Mucosa of gallbladder (tissue), 1 donor: Measurements from ENCODE around the gene ANP32E. TPM values are rescaled to one million over a fixed set of nuclear protein-coding genes. Genes with fewer than 3 reads are reported as not detected.
"Not testable (repeated sequence)": the region's sequence is repeated elsewhere in the genome, so short reads cannot be mapped to it uniquely, and the experiment has no call there.

Experiments used
- DNase-seq: peaks from one replicate; pipeline ENCODE4 v3.0.0-alpha.2; 2020; ENCODE audit warnings: low spot score
- total RNA-seq: library from RNA; stranded (reverse); gene quantifications from one replicate; pipeline ENCODE4 v1.2.1, GENCODE V29; 2021
- donor health status: DM: no; HTN: no; CAD: no.

The ANP32E gene
- total RNA-seq, 1 donor from 2014 or later: 20.8 TPM

DNA sequence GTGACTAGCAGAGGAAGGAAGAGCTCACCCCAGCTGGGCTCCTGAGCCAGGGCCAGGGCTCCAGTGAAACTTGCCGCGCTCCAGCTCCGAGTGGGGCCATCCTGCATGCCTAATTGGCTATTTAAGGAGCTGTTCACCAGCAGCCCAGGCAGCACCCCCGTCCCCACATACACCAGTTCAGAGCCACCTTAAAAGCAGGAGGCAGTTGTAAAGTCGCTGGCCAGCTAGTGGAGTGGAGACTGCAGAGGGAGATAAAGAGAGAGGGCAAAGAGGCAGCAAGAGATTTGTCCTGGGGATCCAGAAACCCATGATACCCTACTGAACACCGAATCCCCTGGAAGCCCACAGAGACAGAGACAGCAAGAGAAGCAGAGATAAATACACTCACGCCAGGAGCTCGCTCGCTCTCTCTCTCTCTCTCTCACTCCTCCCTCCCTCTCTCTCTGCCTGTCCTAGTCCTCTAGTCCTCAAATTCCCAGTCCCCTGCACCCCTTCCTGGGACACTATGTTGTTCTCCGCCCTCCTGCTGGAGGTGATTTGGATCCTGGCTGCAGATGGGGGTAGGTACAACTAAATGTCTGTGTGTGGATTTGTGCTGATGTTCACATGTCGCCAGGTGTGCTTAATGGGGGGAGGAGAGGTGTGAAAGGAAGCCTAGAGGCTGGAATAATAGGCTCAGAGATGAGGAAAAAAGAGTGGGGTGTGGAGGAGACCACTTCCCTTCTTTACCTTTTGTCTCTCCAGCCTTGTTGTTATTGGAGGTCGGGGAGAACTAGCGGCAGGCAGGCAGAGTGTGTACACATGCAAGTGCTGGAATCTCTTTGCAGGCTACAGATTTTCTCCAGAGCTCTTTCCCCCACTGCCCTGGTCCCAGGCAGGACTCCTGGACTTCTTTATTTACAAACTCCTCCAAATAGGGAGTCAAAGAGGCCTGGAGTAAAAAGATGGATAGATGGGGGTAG, 22.0 kb upstream of the ANP32E start, which contains the start of gene CA14:
Gene CA14 (plus strand): TSS at position 151 of the 962 bp plus-strand sequence. CDS start 355 bp downstream, at position 506.
- no peak for DNase-seq

DNA sequence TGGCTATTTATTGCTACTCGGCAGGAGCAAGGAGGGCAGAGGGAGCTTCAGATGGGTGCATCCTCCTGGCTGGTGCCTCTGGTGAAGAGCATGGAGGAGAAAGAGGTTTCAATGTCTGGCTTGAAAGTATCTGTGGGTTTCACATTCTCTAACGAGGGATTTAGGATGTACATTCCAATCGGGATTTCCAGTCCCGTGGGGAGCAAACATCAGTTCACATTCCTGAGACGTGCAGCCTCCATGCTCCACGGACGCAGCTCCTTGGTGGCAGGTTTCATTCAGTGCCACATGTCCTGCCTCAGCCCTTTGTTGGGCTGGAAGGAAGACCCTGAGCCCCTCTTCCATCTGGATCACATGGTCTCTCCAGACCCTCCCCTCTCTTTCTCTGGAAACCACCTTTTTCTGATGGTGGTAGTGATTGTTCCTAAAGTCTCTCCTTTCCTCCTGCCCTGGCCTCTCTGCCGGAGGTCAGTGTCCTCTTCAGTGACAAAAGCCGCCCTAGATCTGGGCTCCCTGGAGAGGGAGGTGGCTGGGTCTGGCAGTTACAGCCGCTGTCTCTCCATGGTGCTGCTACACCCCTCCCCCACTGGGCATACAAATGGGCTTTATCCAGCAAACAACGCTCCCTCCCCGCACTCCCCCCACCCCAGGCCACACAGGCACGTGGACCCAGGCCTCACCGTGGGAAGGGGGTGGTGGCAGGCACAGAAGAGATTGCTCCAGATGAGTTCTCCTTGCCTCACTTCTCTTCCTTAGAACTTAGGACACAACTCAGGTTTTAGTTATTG, 20.8 kb upstream of the ANP32E start:
- no peak for DNase-seq

DNA sequence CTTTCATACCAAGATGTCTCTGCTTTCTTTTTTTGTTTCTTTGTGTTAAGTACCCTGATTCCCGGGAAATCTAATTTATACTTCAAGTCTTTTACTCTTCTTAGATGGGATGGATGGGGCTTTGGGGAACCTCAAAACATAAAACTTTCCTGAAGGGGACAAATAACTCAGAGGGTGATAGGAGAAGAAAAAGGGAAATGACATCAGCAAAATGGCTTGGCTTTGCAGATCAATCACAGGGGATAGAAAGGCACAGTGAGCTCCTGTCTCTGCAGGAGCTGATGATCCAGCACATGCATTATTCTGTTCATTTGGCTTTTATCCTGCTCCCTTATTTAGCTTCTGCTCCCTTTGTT, 20.3 kb upstream of the ANP32E start:
- DNase-seq: no peak

DNA sequence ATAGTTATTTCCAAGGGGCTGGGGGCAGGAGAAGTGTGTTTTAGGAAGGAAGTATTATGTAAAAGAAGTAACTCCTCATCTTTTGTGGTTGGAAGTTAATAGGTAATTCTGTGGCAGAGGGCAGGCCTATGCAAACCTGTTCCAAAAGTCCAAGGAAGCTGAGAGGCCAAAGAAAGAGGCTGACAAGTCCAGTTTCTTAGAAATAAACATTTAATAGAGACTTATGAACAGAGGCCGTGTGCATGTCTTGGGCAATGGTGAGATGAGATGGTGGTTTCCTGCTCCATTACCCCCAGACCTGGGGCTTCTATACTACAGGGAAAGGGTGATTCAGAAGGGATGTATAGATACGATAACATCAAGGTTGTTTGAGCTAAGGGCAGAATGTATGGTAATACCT, 14.0 kb upstream of the ANP32E start:
- DNase-seq: no peak

DNA sequence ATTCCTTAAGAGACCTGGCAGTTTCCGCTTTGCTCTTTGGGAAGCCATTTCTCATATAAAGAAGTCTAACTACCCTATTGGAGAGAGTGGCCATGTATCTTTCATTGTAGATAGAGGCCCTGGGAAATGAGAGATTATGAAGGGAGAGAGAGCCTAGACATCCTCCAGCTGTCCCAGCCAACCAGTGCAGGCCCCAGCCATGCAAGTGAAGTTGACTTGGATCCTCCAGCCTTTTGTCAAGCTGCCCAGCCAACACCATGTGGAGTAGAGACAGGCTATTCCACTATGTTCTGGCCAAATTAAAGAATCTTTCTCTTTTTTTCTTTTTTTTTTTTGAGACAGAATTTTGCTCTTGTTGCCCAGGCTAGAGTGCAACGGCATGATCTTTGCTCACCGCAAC, 7.1 kb upstream of the ANP32E start:
- DNase-seq: no peak

DNA sequence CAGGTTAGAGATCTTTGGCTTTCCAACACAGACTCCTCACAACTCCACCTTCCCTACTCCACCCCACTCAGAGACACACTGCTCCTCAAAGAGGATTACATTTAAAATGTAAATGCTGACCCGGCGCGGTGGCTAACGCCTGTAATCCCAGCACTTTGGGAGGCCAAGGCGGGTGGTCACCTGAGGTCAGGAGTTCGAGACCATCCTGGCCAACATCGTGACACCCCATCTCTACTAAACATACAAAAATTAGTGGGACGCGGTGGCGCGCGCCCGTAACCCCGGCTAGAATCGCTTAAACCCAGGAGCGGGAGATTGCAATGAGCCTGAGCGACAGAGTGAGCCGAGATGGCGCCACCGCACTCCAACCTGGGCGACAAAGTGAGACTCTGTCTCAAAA, 1.8 kb upstream of the ANP32E start:
- DNase-seq: no peak

DNA sequence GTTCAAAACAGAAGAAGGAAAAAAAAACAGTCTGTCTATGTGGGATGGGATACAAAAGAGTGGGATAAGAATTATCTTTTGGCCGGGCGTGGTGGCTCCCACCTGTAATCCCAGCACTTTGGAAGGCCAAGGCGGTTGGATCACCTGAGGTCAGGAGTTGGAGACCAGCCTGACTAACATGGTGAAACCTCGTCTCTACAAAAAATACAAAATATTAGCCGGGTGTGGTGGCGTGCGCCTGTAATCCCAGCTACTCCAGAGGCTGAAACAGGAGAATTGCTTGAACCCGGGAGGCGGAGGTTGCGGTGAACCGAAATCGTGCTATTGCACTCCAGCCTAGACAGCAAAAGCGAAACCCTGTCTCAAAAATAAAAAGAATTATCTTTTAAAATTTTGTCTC, 1.3 kb upstream of the ANP32E start:
- DNase-seq: not testable (repeated sequence)

GRCh38 chr1:150236614-150237100, 745 bp upstream of the ANP32E start:
- no peak for DNase-seq

- DNase-seq: no peak
These were observed 539 bp downstream of the ANP32E start for GRCh38 chr1:150235294-150235851.

- DNase-seq: peak; percentile 69
These were observed 1.2 kb downstream of the ANP32E start for GRCh38 chr1:150234566-150235293.

DNA sequence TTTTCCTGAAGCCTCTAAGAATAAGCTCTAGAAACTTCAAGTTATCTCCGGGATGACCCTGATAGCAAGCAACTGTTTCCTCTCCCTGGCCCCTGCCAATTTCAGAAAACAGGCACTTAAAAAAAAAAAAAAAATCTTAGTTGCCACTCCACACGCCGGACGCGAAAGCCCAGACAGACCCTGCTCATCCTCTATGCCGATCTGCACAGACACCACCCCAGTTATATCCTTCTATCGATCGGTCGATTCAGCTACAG, 1.7 kb downstream of the ANP32E start:
- no peak for DNase-seq

DNA sequence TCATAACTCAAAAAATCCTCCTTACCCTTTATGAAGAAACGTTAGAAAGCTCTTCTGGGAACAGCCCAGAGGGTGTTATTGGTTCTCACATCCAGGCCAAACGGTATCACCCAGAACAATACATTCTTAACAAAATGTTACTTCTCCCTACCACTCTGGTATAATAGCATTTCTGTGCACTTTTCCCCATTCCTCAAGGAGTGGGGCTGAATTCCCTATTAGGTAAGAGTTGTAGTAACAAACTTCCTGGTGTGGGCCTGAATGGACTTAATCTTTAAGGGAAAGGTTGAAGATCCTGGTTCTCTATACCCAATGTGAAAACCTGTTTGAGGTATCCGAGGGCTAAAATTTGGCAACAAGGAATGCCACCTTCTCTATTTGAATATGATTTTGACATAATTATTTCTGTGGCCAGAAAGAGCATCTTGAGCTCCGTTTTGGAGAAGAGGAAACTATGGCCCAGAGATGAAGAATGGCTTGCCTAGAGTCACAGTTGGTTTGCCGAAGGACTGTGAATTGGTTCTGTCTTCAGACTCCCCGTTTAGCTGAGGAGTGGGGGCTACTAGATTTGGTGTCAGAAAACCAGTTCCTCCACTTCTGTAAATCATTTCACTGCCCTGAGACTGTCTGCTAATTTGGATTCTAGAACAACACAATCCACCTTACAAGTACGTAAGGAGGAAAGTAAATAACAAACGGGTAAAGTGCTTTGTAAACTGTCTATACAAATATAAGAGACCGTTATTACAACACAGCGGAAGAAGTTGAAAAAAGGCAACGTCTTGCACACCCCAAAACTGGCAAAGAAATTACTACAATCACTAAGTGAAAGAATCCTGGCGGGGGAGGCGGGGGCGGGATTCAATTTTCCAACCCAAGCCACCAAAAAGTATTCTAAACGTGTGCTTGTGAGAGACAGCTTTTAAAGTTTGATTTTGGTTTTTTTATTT, 2.3 kb downstream of the ANP32E start:
- no peak for DNase-seq

DNA sequence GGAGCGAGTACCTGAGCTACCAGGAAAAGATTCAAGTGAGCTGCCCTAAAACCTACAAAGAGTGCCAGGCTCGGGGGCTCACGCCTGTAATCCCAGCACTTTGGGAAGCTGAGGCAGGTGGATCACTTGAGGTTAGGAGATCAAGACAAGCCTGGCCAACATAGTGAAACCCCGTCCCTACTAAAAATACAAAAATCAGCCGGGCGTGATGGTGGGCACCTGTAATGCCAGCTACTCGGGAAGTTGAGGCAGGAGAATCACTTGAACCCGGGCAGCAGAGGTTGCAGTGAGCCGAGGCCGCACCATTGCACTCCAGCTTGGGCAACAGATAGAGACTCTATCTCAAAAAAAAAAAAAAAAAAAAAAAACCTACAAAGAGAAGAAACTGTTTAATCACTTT, 3.0 kb downstream of the ANP32E start:
- DNase-seq: not testable (repeated sequence)

DNA sequence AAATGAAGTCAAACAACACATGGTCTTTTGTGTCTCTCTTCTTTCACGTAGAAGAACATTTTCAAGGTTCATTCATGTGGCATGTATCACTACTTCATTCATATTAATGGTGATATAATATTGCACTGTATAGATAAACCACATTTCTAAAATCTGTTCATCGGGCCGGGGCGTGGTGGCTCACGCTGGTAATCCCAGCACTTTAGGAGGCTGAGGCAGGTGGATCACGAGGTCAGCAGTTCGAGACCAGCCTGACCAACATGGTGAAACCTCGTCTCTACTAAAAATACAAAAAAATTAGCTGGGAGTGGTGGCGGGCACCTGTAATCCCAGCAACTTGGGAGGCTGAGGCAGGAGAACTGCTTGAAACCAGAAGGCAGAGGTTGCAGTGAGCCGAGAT, 7.7 kb downstream of the ANP32E start:
- not testable (repeated sequence) for DNase-seq

- DNase-seq: no peak
These were observed 8.7 kb downstream of the ANP32E start for GRCh38 chr1:150227228-150227627.

- no peak for DNase-seq
These were observed 9.4 kb downstream of the ANP32E start for GRCh38 chr1:150226486-150226885.

DNA sequence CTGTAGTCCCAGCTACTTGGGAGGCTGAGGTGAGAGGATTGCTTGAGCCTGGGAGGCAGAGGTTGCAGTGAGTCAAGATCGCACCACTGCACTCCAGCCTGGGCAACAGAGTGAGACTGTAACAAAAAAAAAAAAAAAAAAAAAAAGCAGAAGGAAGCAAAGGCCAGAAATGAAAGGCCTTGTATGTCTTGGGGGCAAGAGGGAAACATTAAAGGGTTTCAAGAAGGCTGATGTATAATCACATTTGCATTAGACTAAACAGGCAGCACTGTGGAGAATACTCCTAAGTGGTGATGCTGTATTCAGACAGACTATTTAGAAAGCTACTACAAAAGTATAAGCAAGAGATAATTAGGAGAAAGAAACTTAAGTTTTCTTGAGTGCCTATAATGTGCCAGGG, 10.4 kb downstream of the ANP32E start:
- DNase-seq: no peak

GRCh38 chr1:150224983-150225382, 10.9 kb downstream of the ANP32E start:
- DNase-seq: no peak

- no peak for DNase-seq
These were observed 14.4 kb downstream of the ANP32E start for GRCh38 chr1:150221552-150221951.

DNA sequence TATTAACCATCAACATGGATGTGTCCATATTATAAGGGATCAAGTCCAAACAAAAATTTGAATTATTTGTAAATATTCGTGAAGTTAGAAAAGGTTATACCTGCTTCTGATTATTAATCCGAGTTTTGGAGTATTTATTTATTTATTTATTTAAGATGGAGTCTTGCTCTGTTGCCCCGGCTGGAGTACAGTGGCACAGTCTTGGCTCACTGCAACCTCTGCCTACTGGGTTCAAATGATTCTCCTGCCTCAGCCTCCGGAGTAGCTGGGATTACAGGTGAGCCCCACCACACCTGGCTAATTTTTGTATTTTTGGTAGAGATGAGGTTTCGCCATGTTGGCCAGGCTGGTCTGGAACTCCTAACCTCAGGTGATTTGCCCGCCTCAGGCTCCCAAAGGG, 20.1 kb downstream of the ANP32E start:
- not testable (repeated sequence) for DNase-seq
